ENCODE results near the gene CSK.

- TF ChIP-seq CTCF (conservative IDR thresholded peaks at IDR 0.05; ENCODE audit: low read length) (no peak), EZH2phosphoT487 (IDR thresholded peaks at IDR 0.05; ENCODE audit: borderline replicate concordance) (no peak)
Measured at GRCh38 chr15:74838137-74838516, 56.2 kb downstream of the CSK start.
